Measurements from ENCODE around the gene PSMB11.

PSMB11 gene

DNA sequence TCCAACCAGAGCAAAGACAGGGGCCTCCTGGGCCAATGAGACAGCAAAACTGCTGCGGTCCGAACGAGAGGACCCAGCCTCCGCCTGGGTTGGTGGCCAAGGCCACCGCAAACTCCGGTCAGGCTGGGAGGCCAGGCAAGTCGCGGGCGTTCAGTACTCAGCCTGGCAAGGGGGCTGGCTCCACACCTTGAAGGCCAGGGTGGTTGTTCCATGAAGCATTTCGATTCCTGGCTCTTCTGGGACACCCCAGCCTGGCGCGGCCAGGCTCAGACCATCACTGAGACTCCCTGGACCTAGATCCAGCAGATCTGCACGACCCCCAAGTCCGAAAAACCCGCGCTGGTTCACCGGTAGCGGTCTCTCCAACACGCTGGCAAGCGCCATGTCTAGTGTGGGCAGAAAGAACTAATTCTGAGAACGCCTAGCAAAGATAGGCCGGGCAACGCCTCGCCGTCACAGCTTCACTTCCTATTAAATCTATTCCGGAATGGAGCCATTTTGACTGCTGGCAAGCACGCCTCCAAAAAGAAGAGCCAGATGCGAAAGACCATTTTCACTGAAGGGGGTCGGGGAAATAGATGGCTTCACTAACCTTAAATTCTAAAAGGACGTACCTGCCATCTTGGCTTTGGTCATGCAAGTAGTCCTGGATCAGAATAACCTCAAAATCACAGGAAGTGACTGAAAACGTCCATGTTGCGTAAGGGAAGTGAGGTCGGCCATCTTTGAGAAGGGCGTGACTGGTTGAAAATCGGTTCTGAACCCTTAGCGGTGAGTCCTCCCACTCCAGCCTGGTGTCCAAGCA, 7.3 kb upstream of the PSMB11 start, which contains the start of gene PSMB5:
Gene PSMB5 (minus strand): TSS at position 403 of the 805 bp plus-strand sequence. CDS start 19 bp downstream, at position 384.
- H3K4me3 ChIP-seq (ENCODE audit: low read length), result peak within 1 kb of the TSS; percentile 91
- peak; percentile 93 for DNase-seq (ENCODE audit: low read depth)
- TF ChIP-seq, protein P1, sequence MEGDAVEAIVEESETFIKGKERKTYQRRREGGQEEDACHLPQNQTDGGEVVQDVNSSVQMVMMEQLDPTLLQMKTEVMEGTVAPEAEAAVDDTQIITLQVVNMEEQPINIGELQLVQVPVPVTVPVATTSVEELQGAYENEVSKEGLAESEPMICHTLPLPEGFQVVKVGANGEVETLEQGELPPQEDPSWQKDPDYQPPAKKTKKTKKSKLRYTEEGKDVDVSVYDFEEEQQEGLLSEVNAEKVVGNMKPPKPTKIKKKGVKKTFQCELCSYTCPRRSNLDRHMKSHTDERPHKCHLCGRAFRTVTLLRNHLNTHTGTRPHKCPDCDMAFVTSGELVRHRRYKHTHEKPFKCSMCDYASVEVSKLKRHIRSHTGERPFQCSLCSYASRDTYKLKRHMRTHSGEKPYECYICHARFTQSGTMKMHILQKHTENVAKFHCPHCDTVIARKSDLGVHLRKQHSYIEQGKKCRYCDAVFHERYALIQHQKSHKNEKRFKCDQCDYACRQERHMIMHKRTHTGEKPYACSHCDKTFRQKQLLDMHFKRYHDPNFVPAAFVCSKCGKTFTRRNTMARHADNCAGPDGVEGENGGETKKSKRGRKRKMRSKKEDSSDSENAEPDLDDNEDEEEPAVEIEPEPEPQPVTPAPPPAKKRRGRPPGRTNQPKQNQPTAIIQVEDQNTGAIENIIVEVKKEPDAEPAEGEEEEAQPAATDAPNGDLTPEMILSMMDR (conservative IDR thresholded peaks at IDR 0.05; ENCODE audit: low read length), result 0 out of 2 replicates have a peak, but pooled peaks have one; percentile 21

DNA sequence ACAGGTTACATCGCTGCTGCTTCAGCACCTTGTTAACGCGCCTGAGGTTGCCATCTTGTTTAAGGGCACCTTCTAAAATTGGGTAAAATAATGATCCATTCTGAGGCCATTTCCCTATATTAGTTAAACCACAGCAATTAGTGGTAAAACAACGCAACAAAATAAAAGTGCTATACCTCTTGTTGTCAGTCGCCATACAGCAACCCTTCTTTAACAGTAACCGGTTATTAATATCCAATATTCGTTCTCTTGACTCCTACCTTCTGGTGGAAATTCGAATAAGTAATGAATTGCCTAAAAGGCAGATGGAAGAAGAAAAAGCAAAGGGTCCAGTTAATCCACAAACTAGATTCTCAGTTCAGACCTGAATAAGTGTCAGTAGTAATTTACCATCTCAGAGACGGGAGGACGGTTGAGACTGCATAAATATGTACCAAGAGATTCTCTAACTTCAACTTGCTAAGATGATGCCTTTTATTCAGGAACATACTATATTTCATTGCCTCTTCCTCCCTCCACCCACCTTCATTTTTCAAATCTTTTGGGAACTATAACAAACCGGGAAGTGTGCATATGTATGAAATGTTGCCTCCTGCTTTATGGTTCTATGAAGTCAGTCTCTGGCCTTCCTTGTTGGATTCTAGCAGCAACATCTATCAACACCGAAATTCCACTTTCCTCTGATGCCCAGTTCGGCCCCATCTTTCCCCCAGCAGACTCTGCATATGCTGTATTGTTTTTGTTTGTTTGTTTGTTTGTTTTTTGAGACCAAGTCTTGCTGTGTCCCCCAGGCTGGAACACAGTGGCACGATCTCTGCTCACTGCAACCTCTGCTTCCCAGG, 6.5 kb upstream of the PSMB11 start:
- no peak for DNase-seq (ENCODE audit: low read depth)
- peak overlapping the region; percentile 91 for H3K4me3 ChIP-seq (ENCODE audit: low read length)
- TF ChIP-seq, protein P1 (conservative IDR thresholded peaks at IDR 0.05; ENCODE audit: low read length), result no peak

DNA sequence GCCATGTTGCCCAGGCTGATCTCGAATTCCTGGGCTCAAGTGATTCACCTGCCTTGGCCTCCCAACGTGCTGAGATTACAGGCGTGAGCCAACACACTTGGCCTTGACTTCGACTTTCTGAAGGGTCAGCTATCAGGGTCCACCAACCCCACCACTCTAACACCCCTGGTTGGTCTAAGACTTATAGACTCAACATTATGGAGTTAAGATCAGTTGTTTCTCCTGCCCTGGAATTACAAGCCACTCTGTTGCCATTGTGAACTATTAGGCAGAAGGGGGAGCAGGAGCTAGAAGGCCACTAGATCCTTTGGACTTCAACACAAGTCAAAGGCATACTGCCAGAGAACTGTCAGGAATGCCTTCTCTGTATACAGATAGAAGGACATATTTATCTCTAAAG, 1.9 kb upstream of the PSMB11 start:
- TF ChIP-seq, protein P1 (conservative IDR thresholded peaks at IDR 0.05; ENCODE audit: low read length), result no peak
- DNase-seq (ENCODE audit: low read depth), result no peak
- no peak overlapping the region for H3K4me3 ChIP-seq (ENCODE audit: low read length)

DNA sequence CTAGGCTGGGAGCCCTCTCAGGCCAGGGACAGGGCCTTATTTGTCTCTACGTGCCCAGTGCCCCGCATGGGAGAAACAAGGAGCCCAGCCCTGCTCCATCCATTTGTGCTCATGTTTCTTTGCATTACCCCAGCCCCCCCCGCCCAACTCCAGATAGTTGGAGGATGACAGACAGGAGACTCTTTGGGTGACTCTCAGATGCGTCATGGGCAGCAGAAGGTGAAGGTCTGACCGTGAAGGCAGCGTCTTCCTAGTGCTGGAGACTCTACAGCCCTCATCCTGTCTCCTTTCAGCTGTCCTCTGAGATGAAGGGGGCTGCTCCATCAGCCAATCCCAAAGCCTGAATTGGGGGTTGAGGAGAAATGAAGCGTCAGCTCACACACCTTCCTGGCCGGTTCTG, 283 bp upstream of the PSMB11 start:
- TF ChIP-seq, protein P1 (conservative IDR thresholded peaks at IDR 0.05; ENCODE audit: low read length), result no peak
- DNase-seq (ENCODE audit: low read depth), result no peak
- no peak overlapping the region for H3K4me3 ChIP-seq (ENCODE audit: low read length)

DNA sequence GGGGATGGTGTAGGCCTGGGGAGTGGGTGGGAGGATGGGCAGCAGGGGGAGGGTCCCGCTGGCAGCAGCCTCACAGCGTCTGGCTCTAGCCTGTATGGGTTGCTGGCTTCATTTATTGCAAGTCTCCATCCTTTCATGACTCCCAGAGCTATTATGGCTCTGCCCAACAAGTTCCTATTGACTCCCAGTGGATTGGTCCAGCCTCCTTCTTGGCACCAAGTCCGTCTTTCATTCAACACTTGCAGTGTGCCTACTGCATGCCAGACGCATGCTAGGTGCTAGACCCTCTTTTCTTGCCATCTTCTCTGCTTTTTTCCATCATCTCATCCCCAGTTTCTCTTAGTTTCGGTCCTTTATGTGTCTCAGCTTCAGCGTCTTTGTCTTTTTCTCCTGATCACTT, 1.1 kb downstream of the PSMB11 start:
- TF ChIP-seq, protein P1 (conservative IDR thresholded peaks at IDR 0.05; ENCODE audit: low read length), result no peak
- no peak for DNase-seq (ENCODE audit: low read depth)
- no peak overlapping the region for H3K4me3 ChIP-seq (ENCODE audit: low read length)

DNA sequence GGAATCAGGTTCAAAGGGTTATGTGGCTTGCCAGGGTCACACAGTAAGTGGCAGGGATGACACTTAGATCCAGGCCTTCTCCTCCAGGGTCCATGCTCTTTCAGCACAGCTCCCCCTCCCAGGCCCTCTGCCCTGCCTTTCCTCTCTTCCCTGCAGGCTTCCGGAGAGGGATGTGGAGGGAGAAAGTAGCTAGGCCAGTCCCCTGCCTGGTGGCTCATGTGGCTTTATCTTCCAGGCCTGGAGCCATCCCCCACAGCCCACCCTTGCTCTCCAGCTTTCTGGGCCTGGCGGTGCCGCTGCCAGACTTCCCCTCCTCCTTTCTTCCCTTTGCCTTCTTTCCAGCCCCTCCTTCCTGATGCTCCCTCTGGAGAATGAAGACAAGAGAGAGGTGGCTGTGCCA, 1.7 kb downstream of the PSMB11 start:
- DNase-seq (ENCODE audit: low read depth), result no peak
- H3K4me3 ChIP-seq (ENCODE audit: low read length), result no peak overlapping the region
- TF ChIP-seq, protein P1 (conservative IDR thresholded peaks at IDR 0.05; ENCODE audit: low read length), result no peak
